Stimulated activated CD4-positive, alpha-beta T cell treated with anti-CD3 and anti-CD28 coated beads, Interleukin-12 subunit alpha, Interleukin-12 subunit beta, amount 100 ng/mL, for 4 hours (primary cell): Measurements from ENCODE around the gene TMEM238.
A peak's percentile ranks its signal among the peaks of the same experiment; 100 is the strongest.

Source experiments
- DNase-seq: peaks from one replicate; pipeline ENCODE4 v3.0.0-alpha.2; 2020

The TMEM238 gene

DNA sequence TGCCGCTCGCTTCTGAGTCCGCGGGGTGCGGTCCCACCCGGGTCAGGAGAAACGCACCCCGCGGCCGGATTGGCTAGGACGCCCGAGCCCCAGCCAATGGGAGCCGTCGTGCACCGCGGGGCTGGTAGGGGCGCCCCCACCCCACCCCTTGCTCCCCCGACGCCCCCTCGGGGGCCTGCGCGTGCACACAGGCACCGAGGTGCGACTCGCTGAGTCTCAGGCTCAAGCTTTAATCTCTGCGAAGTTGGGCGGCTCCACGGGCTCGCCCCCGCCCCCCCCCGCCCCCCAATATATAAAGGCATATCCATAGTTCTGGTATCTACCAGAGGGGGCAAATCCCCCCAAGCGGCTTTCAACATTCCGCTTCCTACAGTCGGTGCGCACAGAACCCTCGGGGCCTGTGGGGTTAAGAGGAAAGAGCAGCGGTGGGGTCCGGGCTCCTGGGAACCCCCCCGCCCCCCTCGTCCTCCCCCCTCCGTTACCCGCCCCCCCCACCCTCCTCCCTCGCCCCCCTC lies 29.3 kb downstream of the TMEM238 start, which contains the start of gene COX6B2:
COX6B2 (minus strand) TSS at position 22 of the 515 bp plus-strand sequence. CDS start 198 bp downstream, outside the sequence.
- no peak for DNase-seq

DNA sequence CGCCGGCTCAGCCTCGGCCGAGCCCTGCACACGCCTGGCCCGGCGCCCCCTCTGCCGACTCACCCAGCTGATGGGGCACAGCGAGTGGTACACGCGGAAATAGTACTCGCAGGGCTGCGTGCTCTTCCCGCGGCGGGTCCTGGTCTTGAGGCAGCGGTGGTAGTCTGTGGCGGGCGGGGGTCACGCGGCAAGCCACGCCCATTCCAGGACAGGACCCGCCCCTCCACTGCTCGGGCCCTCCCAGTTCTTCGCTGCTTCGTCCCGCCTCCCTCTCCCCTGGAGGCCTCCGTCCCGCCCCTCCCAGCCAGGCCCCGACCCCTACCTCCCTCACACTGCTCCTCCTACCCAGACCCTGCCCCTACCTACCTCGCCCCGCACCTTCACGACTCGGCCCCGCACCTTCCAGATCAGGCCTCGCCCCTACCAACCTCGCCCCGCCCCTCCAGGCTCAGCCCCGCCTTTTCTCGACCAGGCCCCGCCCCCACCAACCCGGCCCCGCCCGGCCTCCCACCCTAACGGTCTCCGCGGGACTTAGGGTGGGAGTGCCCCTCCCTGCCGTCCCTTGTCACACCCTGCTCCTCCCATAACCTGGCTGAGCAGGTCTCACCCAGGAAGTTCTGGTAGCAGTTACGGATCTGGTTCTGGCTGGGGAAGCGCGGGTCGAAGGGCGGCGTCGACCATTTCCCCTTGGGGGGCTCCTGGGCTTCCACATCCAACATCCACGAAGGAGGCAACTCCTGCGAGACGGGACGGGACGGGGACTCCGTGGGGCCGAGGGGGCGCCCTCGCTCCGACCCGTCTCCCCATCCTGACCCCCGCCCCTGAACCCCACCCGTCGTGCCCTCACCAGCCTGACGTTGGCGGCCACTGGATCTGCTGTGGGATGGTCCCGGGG lies 30.0 kb downstream of the TMEM238 start:
- DNase-seq, result peak; percentile 59

DNA sequence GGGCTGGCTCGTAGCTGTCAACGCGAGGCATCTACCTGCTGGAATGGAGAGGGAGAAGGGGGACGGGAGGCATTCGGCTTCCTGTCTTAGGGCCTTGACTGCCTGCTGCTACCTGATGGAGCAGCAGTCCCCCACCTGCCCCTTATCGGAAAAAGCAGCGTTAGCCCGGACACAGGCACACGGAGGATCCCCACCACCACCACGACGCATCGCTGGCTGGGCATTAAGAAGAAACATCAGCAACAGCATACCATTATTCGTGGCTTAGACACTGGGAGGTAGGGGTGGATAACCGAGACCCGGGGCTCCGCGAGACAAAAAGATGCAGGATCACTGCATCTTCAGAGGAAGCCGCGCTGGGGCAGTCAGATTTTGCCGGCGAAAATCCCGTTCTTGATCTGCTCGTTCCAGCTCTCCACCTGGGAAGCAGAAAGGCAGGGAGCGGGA lies 30.7 kb downstream of the TMEM238 start:
- no peak for DNase-seq

DNA sequence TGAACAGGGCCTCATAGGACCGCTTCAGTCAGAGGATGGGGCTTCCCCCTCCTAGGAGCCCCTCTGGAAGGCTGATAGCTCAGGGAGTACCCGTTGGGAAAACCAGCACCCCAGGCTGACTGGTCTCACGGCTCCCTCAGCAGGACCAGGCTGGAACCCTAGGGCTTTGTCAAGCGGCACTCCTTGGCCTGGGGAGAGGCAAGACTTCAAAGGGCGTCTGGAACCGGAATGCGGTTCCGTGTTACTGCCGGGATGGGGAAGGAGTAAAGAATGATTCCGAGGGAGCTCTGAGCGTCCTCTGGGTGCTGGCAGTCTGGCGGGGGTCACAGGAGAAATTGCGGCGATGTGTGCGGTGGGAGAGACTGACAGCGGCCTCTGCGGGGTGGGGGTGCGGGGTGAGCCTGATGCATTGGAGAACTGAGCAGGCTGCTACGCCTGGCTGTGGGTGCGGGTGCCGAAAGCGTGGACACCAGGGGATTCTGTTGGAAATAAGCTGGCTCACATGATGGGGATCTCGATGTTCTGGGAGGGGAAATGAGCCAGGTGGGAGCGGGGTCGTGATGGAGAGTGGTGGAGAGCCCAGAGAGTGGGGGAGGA lies 31.4 kb downstream of the TMEM238 start:
- no peak for DNase-seq

DNA sequence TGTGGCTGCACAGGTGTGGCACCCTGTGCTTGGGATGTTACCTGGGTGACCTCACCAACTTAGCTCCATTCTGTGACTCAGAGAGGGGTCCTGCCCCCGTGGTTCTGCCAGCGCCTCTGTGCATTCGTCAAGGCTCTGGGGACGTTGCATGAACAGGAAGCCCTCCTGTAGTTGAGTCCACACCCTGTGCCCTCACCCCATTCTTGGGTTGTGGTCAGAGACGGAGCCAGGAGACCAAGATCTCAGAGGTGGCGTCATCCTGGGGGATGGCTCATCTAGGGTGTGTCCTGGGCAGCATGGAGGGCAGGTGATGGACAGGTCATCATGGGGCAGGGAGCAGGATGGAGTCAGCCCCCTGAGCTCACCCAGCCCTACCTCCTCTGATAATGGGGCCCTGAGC lies 32.1 kb downstream of the TMEM238 start:
- DNase-seq, result no peak

DNA sequence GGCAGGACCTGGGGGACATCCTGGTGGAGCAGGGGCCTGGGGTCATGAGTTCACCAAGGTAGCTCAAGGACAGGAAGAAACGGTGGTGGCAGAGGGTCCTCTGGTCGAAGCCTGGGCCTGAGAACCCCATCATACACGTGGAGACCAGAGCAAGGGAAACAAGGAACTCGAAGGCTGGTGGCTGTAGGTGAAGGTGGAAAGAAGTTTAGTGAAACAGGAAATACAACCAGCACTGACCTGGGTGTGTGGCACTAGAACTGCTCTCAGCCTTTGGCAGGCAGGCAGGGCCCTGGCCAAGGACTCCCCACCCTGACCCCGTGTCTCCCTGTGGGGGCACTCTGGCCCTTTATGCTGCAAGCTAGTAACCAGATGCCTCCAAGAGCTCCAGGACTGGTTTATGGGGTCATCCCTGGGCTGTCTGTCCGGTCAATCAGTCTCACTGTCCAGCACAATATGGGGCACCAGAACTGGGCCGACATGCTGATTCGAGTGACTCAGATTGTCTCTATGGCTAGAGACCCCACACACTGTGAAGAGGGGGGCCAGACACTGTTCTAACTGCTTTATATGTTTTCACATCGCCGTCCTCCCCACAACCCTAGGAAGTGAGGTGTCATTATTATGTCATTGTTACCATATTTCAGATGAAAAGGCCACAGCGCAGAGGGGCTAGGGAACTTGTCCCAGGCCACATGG lies 33.3 kb downstream of the TMEM238 start:
- no peak for DNase-seq

DNA sequence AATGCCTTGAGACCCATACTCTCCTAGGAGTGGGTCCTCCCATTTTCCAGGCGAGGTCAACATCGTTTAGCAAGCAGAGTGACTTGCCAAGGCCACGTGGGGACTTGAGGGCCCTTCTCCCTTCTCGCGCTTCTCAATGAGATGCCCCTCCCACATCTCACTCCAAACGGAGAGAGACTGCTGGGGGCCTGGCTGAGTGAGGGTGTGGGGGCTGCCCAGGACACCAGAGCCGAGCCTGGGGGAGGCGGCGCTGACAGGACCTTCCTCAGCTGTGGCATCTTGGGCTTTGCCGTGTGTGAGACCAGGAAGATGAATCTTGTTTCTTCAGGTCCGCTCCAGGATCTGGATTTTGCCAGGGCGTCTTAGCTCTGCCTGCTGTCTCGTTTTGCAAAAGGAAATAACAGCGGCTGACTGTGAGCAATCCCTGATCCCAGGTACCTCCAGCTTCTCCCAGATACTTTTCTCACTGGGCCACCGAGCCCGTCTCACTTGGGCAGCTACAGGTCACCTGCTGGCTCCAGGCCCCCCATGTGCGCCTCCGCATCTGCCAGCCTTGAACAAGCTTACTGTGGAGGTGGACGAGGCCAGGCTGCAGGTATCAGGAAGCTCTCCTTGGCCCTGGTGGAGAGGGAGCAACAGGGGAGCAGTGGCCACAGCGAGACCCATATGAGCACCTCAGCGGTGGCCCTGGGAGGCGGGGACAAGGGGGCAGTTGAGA lies 35.6 kb downstream of the TMEM238 start:
- DNase-seq, result no peak

DNA sequence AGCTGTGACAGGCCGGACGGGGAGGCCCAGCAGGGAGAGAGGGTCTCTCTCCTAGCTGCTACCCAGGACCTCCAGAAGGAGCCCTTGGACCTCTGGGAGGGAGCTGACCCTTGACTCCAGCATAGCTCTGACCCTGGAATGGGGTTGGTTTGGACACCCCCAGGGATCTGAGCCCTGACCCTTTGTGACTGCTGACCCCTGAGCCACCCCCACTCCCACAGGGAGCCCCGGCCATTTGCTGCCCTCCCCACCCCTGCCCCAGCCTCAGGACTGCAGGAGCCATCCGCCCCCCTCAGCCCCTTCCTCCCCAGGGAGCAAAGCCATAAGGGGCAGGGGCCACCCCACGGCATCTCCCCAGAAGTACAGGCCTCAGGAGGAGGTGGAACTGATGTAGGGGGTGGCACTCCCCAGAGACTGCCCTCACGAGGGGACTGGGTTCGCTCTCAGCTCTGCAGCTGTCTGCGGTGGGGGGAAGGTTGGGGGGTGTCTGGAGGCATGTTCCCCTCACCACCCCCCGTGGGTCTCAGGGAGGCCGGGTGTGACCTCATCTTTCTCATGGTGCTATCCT lies 36.6 kb downstream of the TMEM238 start:
- no peak for DNase-seq

DNA sequence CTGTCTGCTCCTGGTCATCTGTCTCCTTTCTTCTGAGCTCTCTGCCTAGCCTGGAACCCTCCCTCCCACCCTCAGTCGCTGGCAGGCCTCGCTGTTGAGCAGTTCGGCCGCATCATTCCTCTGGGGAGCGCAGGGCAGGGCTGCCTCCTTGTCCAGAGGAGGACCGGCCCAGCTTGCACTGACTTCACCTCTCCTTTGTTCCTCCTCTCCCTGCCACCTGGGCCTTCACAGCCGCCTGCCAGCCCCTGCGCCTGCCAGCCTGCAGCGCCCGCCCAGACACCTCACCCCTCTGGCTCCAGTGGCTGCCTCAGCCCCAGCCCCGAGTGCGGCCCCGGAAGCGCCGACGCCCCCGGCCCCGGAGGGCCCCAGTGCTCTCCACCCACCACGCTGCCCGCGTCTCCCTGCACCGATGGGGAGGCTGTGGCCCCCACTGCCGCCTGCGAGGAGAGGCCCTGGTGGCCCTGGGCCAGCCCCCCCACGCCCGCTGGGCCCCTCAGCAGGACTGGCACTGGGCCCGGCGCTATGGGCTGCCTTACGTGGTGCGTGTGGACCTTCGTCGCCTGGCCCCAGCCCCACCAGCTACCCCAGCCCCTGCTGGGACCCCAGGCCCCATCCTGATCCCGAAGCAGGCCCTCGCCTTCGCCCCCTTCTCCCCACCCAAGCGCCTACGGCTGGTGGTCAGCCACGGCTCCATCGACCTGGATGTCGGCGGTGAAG lies 37.2 kb downstream of the TMEM238 start:
- no peak for DNase-seq

DNA sequence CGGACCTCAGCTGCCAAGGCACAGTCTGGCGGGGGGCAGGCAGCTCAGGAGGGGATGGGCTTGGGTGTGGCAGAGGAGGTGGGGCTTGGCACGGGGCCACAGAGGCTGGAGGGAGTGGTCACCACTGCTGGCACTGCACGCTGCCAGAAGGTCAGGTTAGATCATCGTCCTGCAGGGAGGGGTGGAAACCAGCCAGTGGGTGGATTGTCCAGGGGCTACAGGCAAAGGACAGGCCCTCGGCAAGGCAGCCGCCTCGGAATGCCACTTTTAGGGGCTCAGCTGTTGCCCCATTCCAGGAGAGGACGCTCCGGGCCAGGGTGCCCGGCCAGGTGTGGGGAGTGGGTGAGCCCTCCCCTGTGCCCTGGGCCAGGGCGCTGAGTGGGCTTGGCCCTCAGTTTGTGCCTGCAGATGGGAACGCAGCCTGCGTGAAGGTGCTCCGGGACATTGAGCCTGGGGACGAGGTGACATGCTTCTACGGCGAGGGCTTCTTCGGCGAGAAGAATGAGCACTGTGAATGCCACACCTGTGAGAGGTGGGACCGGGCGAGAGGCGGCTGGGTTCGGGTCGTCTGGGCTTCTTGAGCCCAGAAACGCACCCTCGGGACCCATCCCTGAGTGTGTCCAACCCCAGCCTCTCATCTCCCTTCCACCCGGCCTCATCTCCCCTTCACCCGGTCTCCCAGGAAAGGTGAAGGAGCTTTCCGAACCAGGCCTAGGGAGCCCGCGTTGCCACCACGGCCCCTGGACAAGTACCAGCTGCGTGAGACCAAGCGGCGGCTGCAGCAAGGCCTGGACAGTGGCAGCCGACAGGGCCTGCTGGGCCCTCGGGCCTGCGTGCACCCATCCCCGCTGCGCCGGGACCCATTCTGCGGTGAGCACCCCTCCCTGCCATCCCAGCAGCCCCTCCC lies 38.0 kb downstream of the TMEM238 start:
- no peak for DNase-seq

DNA sequence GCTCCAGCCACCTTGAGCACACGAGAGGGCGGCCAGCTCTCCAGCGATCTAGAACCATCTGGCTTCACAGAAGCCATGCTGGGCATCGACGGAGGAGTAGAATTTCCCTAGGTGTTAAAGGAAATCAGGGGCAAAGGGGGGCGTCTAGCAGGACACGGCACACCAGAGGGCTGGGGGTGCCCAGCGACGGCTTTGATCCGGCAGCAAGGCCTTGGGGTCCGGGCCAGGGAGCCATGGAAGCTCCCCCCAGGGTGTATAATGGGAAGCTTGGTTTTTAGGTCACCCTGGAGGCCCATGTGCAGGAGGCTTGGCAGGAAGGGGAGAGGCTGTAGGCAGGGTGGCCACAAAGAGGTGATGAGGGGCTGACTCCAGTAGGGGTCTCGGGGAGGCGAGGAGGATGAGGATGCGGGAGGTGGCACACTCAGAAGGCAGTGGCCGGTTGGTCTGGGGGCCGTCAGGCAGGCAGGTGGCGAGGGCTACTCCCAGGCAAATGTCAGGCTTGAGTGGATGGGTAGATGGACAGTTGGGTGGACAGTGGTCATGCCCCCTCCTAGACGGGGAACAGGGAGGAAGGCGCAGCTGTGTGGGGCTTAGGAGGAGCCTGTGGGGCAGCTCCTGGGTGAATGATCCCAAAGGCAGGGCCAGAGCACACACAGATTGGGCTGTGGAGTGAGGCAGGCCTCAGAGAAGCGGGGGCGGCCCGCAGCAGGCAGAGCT lies 38.8 kb downstream of the TMEM238 start:
- DNase-seq, result no peak

DNA sequence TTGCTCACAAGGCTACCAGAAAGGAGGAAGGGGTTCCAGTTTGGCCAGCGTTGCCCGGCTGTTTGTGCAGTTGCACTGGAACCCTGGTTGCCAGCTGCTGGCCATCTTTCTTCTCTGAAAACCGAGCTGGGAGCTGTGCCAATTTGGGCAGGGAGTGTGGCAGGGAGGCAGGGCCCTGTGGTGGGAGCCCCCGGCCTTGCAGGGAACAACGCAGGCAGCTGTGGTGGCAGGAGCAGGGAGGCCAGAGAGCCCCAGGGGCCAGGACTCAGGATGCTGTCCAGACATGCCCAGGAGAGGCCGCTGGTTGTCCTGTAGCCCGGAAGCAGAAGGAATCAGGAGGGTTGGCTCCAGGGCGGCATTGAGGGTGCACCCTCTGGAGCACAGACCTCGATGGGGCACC lies 39.6 kb downstream of the TMEM238 start:
- no peak for DNase-seq

DNA sequence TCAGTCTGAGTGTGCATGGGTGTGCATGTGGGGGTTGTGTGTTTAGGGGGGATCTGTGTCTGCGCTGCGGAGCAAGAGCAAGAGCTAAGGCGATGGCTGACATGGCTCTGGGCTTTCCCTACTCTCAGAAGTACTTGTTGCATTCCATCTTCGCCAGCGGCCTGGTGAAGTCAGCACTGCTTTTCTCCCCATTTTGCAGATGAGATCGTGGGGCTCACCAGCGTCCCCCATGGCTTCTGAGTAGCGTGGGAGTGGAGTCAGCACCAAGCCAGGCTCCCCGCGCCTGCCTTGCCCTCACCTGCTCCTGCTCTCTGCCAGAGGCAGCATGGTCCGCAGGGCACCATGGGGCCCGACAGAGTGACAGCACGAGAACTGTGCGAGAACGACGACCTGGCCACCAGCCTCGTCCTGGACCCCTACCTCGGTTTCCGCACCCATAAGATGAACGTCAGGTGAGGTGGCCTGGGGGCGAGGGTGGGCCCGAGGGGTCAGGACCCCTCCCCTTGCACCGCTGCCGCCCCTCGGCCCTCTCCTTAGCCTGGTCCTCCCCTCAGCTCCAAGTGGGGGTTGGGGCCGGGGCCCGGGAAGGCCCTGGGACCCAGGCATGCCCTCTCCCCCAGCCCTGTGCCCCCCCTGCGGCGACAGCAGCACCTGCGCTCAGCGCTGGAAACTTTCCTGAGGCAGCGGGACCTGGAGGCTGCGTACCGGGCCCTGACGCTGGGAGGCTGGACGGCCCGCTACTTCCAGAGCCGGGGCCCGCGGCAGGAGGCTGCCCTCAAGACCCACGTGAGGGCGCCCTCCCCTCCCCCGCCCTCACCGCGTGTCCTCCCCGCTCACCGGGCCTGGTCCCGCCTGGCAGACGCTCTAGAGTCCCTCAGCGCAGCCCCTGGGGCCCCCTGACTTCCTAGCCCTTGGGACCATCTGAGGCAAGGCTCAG lies 42.2 kb downstream of the TMEM238 start:
- no peak for DNase-seq

DNA sequence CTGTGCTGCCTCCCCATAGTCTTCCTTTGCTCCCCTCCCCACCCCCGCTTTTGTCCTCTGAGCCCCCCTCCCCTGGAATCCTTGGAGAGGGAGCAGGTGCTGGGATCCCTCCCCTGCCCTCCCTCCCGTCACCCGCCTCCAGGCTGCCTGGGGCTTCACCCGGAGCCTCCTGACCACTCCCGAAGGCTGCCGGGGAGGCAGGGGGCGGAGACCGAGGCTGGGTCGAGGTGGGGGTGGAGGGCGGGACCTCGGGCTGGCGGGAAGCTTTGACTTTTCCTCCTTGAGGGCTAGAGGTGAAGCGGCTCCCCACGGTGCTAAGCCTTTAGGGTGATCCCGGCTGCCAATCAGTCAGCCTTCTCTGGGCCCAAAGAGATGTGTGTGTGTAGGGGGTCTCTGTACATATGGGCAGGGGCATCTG lies 42.9 kb downstream of the TMEM238 start:
- peak; percentile 64 for DNase-seq

DNA sequence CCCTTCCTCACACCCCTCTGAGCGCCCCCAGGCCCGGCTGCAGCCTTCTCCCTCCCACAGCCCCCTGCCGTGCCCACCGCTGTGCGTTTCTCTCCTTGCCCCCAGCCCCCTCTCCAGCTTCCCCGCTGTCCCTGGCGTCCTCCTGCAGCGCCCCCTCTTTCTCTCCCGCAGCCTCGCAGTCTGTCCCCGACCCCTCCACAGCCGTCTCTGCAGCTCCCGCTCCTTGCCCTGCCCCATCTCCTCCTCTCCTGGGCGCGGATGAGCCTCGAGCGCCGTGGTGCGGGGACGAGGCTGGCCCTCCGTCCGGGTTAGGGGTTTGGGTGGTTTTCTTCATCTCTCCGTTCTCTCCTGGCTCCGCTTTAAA lies 43.3 kb downstream of the TMEM238 start:
- no peak for DNase-seq

DNA sequence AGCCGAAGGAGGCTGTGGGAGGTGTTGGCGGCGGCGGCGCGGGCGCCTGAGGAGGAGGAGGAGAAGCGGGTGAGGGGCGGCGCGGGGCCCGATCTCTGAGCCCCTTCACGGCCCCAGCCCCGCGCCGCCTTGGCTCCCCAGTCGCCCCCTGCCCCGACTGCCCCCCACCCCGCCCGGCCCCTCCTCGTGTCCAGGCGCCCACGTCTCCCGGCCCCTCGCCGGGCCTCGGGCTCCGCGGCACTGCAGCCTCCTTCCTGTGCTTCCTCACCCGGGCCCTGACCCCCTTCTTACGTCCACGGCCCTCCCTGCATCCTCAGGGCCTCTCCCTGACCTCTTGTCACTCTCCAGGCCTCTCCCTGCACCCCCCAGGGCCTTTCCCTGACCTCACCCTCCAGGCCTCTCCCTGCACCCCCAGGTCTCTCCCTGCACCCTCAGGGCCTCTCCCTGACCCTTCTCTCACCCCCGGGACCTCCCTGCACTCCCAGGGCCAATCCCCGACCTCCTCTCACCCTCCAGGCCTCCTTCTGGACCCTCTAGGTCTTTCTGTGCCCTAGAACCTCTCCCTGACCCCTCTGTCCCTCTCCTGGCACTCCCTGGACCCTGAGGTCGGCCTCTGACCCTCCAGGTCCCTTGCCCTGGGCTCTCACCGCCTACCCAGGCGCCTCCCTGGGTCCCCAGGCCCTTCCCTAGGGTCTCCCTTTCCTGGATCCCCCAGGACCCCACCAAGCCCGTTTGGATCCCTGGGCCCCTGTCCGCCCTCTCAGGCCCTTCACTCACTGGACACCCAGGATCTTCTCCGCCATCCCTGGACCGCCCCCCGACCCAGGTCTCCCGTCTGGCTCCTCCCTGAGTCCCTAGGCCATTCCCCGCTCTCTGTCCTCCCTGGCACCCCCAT lies 44.0 kb downstream of the TMEM238 start:
- DNase-seq, result no peak

DNA sequence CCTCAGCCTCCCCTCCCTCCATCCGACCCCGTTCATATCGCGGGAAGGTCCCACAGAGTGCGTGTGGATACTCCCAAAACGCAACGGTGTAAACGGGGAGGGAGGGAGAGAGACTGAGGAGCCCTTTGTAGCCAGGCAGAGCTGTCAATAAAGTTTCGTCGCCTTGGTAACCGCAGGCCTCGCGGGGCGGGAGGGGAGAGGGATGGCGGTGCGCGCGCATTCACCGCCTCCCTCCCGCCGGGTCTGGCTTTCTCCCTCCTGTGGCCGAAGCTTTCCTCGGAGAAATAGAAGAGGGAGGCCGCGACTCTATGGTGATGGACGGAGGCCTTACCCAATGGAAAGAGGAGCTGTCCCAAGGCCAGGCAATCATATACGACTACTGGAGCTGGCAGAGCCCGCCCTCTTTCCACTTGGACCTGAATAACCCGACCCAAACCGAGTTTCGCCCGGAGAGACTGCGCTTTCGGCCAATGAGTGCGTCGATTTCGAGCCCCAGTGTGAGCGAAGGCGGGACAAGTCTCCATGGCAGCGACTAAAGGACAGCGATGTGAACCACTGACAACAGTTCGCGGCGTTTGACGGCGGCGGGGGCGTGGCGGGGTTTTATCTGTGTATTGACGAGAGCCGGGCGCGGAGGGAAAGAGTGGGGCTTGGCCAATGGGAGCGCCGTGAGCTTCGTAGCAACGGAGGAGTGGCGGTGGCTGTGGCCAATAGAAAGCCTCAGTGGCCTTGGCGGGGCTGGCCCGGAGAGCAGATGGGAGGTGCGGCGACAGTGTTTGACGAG lies 44.8 kb downstream of the TMEM238 start, which contains the start of gene KMT5C:
KMT5C (plus strand) TSS at position 772 of the 784 bp plus-strand sequence. CDS start 2,061 bp downstream, outside the sequence.
- DNase-seq, result peak; percentile 100
